GM11168 (cell line): ENCODE measurements around the gene JAG2.

Source experiments
- in situ Hi-C: fragments of 300-500 bp; cut with MboI; formaldehyde crosslinking; loops from one replicate; pipeline ENCODE4 v1.12.0; 2022; ENCODE audit warnings: low sequenced_read_pairs; ENCODE audit not compliant: unreplicated experiment

JAG2 gene

DNA sequence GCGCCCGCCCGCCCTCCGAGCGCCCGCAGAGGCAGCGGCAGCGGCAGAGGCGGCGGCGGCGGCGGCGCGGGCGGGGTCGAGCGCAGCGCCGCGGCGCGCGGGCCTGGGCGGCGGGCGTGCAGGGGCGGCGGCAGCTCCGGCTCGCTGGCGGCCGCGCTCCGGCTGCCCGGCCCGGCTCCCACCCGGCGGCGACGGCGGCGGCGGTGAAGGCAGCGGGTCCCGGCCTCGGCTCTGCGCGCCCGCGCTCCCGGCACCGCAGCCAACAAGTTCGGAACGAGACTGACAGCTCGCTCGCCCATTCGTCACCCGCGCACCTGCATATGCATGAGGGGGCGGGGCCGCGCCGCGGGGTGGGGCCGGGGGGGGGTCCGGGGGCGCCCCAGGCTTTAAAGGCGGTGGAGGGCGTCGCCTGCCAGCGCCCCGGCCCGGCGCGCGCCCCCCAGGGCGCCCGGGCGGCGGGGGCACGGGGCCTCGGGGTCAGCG, at the start of gene JAG2:
JAG2 (minus strand) TSS at position 281 of the 483 bp plus-strand sequence. CDS start 356 bp downstream, outside the sequence.
- in situ Hi-C loops: no loop called here

DNA sequence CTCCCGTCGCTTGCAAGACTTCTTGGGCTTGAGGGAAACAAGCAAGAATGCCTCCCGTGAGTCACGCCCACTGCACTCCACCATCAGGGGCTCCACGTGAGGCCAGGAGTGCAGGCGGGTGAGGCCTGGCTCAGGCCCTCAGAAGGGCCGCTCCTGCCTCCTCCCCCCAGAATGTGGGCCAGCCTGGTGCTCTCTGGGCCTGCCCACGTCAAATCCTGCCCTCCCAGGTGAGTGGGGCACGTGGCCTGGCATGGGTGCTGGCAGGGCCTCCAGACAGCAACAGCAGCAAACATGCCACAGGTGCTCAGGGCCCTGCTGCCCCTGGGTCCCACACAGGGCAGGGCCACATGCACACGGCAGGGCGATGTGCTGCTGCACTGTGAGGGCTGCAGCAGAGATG, 49.2 kb upstream of the JAG2 start:
- in situ Hi-C loops: no loop called here

DNA sequence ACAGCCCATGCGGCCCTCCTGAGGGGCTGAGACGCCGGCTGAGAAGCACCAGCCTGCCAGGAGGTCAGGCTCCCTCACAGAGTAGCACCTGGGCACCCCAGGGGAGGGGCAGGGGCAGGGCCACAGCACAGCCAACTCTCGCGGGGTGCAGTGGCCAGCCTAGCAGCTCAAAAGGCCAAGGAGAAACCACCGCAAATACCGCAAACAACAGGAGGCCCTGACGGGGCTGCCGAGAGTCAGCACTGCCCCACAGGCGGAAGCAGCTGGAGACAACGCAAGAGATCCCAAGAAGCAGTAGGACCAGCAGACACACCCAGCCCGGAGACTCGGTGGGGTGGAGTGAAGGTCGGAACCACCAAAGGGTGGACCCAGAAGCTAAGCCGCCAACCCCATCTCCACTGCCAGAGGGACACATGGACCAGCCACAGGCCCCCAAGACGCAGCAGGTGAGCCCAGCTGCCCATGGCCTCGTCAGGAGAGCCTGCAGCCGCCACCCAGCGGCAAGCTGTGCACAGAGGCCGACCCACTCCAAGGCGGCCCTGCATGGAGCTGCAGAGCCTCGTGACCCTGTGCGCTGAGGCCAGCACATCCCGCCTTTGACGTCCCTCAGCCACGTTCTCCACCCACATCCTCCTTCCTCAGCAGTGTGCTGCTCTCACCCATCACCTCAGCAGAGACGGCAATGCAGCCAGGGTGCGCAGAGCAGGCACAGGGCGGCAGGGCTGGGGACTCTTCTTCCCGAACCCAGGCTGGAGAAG, 48.1 kb upstream of the JAG2 start:
- in situ Hi-C loops: no loop called here

DNA sequence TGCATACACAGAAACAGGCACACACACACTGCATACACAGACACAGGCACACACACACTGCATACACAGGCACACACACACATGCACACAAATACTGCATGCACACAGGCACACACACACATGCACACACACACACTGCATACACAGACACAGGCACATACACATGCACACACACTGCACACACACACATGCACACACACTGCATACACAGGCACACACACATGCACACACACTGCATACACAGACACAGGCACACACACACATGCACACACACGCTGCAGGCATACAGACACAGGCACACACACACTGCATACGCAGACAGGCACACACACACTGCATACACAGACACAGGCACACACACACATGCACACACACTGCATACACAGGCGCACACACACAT, 47.0 kb upstream of the JAG2 start:
- in situ Hi-C loops: no loop called here

DNA sequence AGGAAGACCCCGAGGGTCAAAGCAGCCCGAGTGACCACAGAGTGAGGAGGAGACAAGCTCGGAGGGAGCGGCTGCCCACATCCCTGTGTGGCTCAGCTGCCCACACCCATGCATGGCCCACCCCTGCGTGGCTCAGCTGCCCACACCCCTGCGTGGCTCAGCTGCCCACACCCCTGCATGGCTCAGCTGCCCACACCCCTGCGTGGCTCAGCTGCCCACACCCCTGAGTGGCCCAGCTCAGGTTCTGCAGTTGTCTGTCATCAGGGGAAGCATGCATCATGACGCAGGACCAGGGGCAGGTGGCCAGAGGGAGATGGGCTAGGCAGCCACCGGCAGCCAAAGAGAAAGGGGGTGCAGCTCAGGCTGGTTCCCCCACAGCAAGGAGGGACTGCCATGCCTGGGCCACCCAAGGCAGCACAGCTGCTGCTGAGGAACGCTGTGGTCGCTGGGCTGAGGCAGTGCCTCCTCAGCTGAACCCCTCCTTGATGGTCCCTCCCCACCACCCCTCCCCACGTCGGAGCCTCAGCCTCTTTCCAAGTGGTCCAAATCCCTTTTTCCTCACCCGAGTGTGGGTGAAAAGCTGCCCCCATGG, 45.8 kb upstream of the JAG2 start:
- in situ Hi-C loops: no loop called here

DNA sequence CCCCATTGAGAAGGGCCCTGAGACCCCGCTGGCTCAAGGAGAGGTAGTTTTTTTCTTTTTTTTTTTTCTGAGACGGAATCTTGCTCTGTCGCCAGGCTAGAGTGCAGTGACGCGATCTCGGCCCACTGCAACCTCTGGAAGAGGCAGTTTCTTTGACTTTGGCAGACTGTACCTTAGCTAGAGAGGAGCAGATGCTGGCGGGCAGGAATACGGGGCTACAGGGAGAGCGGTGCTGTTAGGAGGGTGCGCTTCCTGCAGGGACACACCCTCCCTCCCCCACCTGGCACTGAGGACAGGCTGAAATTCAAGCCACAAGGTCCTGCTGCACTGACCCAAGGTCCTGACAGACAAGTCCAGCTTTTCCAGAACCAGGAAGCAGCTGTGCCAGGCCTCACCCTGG, 44.8 kb upstream of the JAG2 start:
- in situ Hi-C loops: no loop called here

DNA sequence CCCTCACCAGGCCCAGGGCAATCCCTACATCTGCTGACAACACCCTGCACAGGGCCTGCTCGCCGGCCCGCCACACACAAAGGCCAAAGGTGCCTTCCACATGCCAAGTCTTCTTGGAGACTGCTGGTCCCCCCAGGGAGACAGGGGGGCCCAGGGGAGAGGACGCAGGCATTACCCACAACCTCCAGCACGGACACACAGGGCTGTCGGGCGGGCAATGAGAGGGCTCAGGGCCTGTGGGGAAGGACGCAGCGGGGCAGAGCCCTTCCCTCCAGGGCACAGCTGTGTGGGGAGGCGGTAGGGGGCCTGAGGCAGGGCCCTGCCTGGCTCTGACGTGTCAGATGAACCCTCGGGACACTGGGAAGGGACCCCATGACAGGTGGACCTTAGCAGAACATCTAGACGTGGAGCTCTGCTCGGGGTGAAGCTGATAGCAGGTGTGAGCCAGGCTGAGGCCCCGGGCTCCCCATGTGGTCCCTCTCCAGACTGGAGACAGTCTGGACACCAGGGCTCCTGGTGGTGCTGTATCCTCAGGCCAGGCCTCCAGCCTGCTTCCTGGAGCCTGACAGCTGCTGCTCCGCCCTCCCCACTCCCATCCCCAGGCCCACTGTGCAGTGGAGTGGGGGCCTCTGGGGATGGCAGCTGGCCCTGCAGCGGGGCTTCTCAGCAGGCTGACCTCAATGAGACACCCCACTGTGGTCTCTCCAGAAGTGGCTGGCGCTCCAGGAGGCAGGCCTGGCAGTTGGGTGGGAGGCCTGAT, 44.1 kb upstream of the JAG2 start:
- in situ Hi-C loops: no loop called here

DNA sequence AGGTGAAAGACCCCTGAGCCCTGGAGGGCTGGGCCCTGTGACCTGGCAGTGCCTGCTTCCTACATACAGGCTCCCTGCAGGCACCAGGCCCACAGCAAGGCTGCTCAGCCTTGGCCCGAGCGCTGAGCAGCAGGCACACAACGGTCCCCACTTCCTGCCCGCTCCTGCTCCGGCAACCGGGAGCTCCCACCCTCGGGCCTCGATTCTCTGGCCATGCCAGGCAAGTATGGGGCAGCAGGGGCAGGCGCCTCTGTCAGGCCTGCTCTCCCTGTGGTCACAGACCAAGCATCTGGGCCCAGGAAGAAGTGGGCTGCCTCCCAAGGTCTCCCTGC, 43.1 kb upstream of the JAG2 start:
- in situ Hi-C loops: no loop called here

DNA sequence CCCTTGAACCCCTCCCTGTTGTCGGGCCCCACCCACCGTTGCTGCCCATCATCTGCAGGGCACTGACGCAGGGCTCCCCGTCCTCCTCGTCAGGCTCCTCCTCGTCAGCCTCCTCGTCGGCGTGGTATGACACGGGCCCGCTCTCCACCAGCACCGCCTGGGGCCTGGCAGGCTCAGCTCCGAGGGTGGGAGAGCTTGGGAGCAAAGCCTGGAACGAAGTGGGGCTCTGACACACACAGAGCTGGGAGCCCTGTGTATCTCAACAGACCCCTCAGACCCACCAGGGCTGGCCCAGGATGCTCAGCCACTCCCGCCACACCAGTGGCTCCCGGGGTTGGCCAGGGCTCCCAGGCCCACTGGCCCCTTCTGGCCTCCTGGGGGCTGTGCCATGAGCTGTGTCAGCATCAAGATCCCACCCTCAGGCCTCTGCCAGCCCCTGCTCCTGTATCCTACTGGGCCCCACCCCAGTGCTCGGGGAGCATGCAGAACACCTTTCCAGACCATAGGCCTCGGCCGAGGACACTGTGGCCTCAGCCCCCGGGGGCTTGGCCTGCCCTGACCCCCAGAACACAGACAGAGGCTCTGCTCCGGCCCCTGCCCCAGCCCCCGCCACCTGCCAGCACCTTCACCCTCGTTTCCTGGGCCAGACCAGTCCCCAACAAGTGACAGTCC, 42.6 kb upstream of the JAG2 start:
- in situ Hi-C loops: no loop called here

DNA sequence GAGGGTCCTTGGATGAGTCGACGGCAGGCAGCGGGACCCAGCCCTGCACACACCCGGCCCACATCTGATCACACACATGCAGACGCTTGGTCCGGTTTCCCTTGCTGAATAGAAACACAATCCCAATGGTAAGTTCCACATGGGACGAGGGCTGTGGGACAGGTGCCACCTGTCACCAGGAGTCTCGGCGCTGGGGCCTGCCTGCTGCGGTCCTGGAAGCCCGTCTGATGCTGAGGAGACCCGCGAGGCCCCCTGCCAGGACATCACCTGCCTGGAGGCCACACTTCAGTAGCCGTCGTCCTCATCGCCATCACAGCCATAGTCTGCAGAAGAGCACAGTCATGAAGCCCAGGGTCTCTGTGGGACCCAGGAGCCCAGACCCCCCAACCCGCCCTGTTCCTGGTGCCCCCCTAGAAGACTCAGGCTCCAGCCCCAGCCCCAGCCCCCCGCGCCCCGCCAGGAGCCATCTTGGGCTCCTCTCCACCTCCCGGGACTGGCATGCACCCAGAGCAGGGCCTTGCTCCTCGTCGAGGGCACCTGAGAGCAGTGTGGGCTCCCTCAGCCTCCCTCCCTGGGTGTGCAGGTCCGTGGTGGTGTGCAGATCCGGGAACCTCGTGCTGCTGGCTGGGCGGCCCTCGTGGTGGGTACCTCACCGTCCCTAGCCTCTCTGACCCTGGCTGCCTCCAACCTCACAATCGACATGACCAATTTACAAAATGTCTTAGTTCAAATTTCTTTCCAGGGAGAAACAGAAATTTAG, 41.9 kb upstream of the JAG2 start:
- in situ Hi-C loops: no loop called here

DNA sequence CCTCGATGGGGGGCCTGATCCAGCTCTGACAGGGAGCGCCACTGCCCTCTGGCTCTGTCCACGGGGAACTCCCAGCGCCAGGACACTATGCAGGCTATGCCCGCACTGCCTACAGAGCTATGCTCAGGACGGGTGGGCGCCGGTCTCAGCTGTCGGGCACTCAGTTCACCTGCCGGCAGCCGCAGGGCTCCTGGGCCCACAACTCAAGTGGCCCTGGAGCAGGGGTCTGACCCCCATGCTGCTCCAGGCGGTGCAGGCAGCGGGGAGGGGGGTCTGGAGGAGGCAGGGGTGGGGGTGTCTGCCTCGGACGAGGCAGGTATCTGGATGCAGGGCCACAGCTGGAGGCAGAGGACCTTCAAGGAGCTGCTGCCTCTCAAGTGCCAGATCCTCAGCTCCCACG, 41.1 kb upstream of the JAG2 start:
- in situ Hi-C loops: loop anchor here (5.0 kb wide), 1 partner anchor 48 kb away; no protein-coding TSS in a partner anchor

DNA sequence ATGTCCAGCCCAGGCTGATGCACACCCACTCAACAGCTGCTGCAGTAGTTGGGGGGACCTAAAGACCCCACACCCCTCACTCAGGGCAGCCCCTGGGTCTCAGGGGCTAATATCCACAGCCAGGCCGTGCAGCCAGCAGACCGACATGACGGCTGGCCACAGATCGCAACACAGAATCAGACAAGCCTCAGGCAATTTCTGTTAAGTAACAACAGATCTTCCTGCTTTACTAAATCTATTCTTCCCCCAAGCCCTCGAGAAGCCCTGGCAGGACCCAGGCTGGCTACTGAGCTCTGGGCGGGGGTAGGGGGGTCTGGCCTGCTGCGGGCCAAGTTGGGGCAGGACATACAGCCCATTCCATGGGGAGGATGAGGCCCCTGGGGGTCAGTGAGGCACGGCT, 40.5 kb upstream of the JAG2 start:
- in situ Hi-C loops: loop anchor here (5.0 kb wide), 1 partner anchor 48 kb away; no protein-coding TSS in a partner anchor

DNA sequence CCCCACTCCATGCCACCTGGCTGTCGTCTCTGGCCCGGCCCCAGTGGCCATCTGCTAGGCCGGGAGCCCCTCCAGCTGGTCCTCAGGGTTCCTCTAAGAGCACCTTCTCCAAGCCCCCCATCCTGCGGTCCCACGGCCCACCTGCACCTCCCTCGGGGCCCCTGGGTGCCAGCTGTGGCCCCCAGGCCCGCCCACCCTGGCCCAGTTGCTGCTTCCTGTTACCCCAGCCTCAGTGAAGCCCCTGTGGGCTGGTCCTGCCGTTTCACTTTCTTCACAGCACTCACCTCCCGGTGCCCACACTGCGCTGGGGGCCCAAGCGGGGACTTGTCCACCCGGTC, 40.1 kb upstream of the JAG2 start:
- in situ Hi-C loops: loop anchor here (5.0 kb wide), 1 partner anchor 49 kb away; no protein-coding TSS in a partner anchor

DNA sequence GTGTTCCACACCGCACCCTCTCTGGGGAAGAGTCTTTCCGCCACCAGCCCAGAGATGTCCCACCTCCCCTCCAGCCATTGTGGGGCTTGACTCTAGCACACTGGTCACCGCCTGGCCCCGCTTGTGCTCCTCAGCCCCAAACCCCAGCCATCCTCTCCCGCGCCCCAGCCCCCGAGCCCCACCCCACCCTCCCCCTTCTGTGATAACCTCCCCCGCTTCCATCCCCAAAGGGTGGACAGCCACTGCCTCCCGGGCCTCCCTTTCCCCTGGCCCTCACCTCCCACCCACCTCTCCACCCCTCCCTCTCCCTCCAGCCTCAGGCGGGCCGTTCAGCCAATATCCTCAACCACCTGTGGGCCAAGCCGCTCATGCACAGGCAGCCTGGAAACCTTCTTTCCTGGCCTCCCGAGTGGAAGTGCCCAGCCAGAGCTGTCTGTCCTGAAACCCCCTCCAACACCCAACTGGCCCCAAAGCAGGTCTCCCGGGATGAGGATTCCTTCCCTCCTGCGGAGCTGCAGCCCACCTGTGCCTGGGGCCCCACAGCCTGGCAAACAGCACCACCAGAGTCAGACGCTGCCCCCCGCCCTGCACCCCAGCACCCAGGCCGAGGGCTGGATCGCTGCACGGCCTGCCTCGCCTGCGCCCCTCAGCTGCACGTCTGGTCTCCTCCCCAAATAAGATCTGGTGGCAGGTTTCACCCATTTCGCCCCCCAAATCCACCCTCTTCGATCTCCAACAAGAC, 39.6 kb upstream of the JAG2 start:
- in situ Hi-C loops: loop anchor here (5.0 kb wide), 1 partner anchor 49 kb away; no protein-coding TSS in a partner anchor

DNA sequence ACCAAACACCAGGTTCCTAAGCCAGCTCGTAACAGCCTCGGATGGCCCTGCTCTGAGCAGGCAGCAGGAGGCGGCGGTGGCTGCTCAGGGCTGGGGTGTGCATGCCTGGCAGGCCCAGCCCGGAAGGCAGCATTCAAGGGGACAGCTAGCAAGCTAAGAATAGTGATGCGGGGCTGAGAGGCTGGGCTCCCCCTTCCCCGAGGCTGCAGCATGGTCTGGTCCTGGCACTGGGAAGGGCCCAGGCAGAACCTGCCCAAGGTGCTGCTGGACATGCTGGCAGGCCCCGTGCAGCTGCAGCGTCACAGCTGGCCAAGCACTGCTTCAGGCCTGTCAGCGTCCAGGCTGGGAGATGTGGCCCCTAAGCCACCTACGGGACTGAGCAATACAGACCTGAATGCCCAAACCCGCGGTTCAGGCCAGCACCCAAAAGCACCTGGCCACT, 38.9 kb upstream of the JAG2 start:
- in situ Hi-C loops: loop anchor here (5.0 kb wide), 1 partner anchor 50 kb away; no protein-coding TSS in a partner anchor

DNA sequence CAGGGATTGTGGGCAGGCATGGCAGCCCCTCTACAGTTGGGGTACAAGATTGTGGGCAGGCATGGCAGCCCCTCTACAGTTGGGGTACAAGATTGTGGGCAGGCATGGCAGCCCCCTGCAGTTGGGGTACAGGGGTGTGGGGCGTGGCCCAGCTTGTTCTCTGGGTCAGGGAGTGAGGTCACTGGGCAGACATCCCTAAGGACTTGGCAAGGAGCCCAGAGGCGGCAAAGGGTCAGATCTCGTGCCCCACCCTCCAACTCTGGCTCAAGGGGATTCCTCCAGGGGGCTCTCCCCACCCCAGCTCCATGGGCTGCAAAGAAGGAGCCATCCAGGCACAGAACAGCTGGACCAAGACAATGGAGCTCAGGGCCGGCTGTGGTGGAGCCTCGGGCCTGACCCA, 38.3 kb upstream of the JAG2 start:
- in situ Hi-C loops: loop anchor here (5.0 kb wide), 1 partner anchor 50 kb away; no protein-coding TSS in a partner anchor

DNA sequence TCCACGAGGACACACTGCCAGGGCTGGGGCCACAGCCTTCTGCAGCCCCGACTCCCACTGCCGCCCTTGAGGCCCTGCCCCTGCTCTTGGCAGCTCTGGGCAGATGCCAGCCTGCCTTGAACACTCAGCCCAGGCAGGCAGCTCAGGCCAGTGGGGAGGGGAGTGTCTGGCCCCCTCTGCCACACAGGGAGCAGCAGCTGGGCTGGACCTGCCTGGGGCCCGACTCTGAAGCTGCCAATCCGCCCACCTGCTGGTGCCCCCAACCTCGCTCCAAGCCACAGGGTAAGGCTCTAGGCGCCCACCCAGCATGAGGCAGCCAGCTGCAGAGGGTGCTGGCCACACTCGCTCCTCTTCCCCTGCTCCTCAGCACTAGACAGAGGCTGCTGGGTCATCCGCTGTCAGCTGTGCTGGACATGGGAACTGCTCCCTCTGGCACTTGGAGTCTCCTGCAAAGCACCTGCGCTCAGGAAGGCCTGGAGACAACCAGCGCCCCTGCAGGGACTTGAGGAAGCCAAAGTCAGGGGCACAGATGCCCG, 37.2 kb upstream of the JAG2 start:
- in situ Hi-C loops: loop anchor here (5.0 kb wide), 1 partner anchor 52 kb away; no protein-coding TSS in a partner anchor

DNA sequence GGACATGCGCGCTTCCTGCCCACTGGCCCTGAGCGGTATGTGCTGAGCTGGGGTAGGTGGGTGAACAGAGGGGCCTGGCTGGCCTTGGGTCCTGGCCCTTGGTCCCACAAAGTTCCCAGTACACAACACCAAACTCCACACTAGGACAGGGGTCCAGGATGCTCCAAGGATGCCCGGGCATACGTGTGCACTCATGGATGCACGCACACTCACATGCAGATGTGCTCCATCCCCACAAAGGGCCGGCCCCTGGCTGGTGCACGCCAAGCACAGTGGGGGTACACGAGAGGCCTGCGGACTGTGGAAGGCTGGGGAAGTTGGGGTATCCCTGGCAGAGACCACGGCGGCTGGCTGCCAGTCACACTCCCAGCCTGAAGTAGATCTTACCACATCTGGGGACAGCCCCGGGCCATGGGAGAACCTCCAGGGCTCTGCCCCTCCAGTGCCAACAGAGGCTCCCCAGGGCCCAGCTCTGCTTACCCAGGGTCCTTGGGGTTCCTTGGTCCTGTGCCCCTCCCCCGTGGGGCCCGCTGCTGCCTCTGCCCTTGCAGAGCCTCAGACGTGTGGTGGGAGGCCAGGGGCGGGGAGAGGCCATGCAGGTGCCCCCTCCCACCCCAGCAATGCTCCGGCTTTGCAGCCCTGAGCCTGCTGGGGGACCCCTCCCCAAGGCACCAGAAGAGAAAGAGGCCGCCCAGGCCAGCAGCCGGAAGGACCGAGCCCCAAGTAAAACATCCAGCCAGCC, 36.5 kb upstream of the JAG2 start:
- in situ Hi-C loops: loop anchor here (5.0 kb wide), 1 partner anchor 52 kb away; no protein-coding TSS in a partner anchor
